Smooth muscle cell (in vitro differentiated cells): ENCODE data around the gene ZBED6. TPM values are rescaled to one million over a fixed set of nuclear protein-coding genes. Genes with fewer than 3 reads are reported as not detected.

ENCODE experiments used
- DNase-seq: peaks from one replicate; lab custom pipeline; 2025; ENCODE audit not compliant: unreplicated experiment; lab: John Stamatoyannopoulos, UW
- H2AFZ ChIP-seq: fragments of 200-600 bp; sonication (generic); 2 replicates; pipeline ENCODE4 v1.6.0; 2016; ENCODE audit warnings: antibody characterized with exemption, low read depth, mild to moderate bottlenecking
- H3F3A ChIP-seq: fragments of 200-600 bp; sonication (generic); 2 replicates; pipeline ENCODE4 v1.6.0; 2017; ENCODE audit warnings: antibody characterized with exemption, low read depth
- H3K27ac ChIP-seq: fragments of 200-600 bp; sonication (generic); 2 replicates; pipeline ENCODE4 v1.5.1; 2016; ENCODE audit warnings: low read depth, mild to moderate bottlenecking
- H3K27me3 ChIP-seq: fragments of 200-600 bp; sonication (generic); 2 replicates; pipeline ENCODE4 v1.6.1; 2016; ENCODE audit warnings: low read depth, mild to moderate bottlenecking
- H3K36me3 ChIP-seq: fragments of 200-600 bp; sonication (generic); 2 replicates; pipeline ENCODE4 v1.5.1; 2016; ENCODE audit warnings: low read depth
- H3K4me1 ChIP-seq: fragments of 200-600 bp; sonication (generic); 2 replicates; pipeline ENCODE4 v1.5.1; 2016; ENCODE audit warnings: low read depth
- H3K4me2 ChIP-seq: fragments of 200-600 bp; sonication (generic); 2 replicates; pipeline ENCODE4 v1.6.0; 2016; ENCODE audit warnings: mild to moderate bottlenecking
- H3K4me3 ChIP-seq: fragments of 200-600 bp; sonication (generic); 2 replicates; pipeline ENCODE4 v1.5.1; 2016; ENCODE audit warnings: mild to moderate bottlenecking
- H3K79me2 ChIP-seq: fragments of 200-600 bp; sonication (generic); 2 replicates; pipeline ENCODE4 v1.6.0; 2016; ENCODE audit warnings: low read depth, mild to moderate bottlenecking
- H3K9ac ChIP-seq: fragments of 200-600 bp; sonication (generic); 2 replicates; pipeline ENCODE4 v1.6.0; 2016; ENCODE audit warnings: low read depth
- H3K9me3 ChIP-seq: fragments of 200-600 bp; sonication (generic); replicated peaks from 2 replicates; pipeline ENCODE4 v1.5.1; 2016; ENCODE audit warnings: low read depth
- H4K20me1 ChIP-seq: fragments of 200-600 bp; sonication (generic); 2 replicates; pipeline ENCODE4 v1.6.0; 2016; ENCODE audit warnings: low read depth
- CTCF ChIP-seq: fragments of 200-600 bp; sonication (generic); IDR thresholded peaks from 2 replicates; pipeline ENCODE4 v1.5.1; 2017; ENCODE audit warnings: borderline replicate concordance, mild to moderate bottlenecking, antibody characterized with exemption; ENCODE audit not compliant: insufficient read depth, poor library complexity, severe bottlenecking
- WGBS: methylation state at CpG from one replicate; pipeline ENCODE4 v1.1.7; 2016; ENCODE audit warnings: low lambda C conversion rate; 5-methylcytosine and 5-hydroxymethylcytosine counted together
- polyA plus RNA-seq: library from polyadenylated mRNA; unstranded; fragments of >200 nt; fragmentation: Nextera tagmentation; extraction: Ambion mirVana; gene quantifications from 2 replicates; pipeline ENCODE4 v1.2.1, GENCODE V29; 2016
- small RNA-seq: library from RNA; depleted of rRNA; stranded (forward); fragments of <200 nt; gene quantifications from one replicate; pipeline ENCODE3, GENCODE V24; 2014
- total RNA-seq: library from RNA; depleted of rRNA; stranded (reverse); fragments of >200 nt; gene quantifications from 2 replicates; pipeline ENCODE4 v1.2.3, GENCODE V29; 2014

The ZBED6 gene
- total and polyA plus RNA-seq, 2 experiments from 2014 or later: 1.9 to 32.0 TPM

GRCh38 chr1:203840208-203840808 is 44.9 kb downstream of the ZBED6 start:
- H3F3A ChIP-seq: peaks cover 7% of the 10 kb centered on the region
- H3K79me2 ChIP-seq: peaks cover 51% of the 10 kb centered on the region
- TF ChIP-seq CTCF: no peak
- no peaks in the 10 kb centered on the region for H3K9me3 ChIP-seq
- H3K4me3 ChIP-seq: no peak overlapping the region
- H3K27me3 ChIP-seq: no peaks in the 10 kb centered on the region
- no peak overlapping the region for H3K9ac ChIP-seq
- 100% methylated on average over 4 of the region's 4 CpGs for WGBS
- peaks cover 75% of the 10 kb centered on the region for H4K20me1 ChIP-seq
- no peak for DNase-seq
- H3K4me1 ChIP-seq: no peaks in the 10 kb centered on the region
- no peak overlapping the region for H2AFZ ChIP-seq
- H3K4me2 ChIP-seq: no peak overlapping the region
- H3K36me3 ChIP-seq: peaks cover 62% of the 10 kb centered on the region
- H3K27ac ChIP-seq: no peak overlapping the region

- no peak overlapping the region for H3K27ac ChIP-seq
- H3F3A ChIP-seq: peaks cover 10% of the 10 kb centered on the region
- whole genome bisulfite sequencing: 98% methylated on average over 1 of the region's 2 CpGs
- no peaks in the 10 kb centered on the region for H3K4me1 ChIP-seq
- peaks cover 55% of the 10 kb centered on the region for H3K36me3 ChIP-seq
- no peak overlapping the region for H3K4me3 ChIP-seq
- H3K27me3 ChIP-seq: no peaks in the 10 kb centered on the region
- peaks cover 44% of the 10 kb centered on the region for H3K79me2 ChIP-seq
- no peak overlapping the region for H3K9ac ChIP-seq
- H2AFZ ChIP-seq: no peak overlapping the region
- H3K9me3 ChIP-seq: no peaks in the 10 kb centered on the region
- no peak overlapping the region for H3K4me2 ChIP-seq
- TF ChIP-seq CTCF: no peak
- DNase-seq: no peak
- H4K20me1 ChIP-seq: peaks cover 75% of the 10 kb centered on the region
Measured at GRCh38 chr1:203842559-203842876, 47.1 kb downstream of the ZBED6 start.

GRCh38 chr1:203843435-203843834 is 48.0 kb downstream of the ZBED6 start:
- H3K9ac ChIP-seq: no peak overlapping the region
- peaks cover 73% of the 10 kb centered on the region for H4K20me1 ChIP-seq
- peaks cover 10% of the 10 kb centered on the region for H3F3A ChIP-seq
- H3K9me3 ChIP-seq: no peaks in the 10 kb centered on the region
- no peaks in the 10 kb centered on the region for H3K27me3 ChIP-seq
- no peak overlapping the region for H2AFZ ChIP-seq
- TF ChIP-seq CTCF: no peak
- H3K4me3 ChIP-seq: no peak overlapping the region
- WGBS: 97% methylated on average over 1 of the region's 1 CpG
- DNase-seq: no peak
- H3K27ac ChIP-seq: no peak overlapping the region
- no peaks in the 10 kb centered on the region for H3K4me1 ChIP-seq
- H3K79me2 ChIP-seq: peaks cover 43% of the 10 kb centered on the region
- no peak overlapping the region for H3K4me2 ChIP-seq
- peaks cover 54% of the 10 kb centered on the region for H3K36me3 ChIP-seq

Small RNA genes lying within 50 kb of the gene (small RNA-seq; reads per million reads assigned to genes)
- gene ZC3H11A: 30.9 reads per million, percentile 93 among the genes with 10 or more reads in this experiment

Other genes starting within 250 kb of the ZBED6 start
- gene ATP2B4, start 168.8 kb upstream of the ZBED6 start, total RNA-seq: 104 and 113 TPM in 2 replicates
- gene ATP2B4, start 168.8 kb upstream of the ZBED6 start, polyA plus RNA-seq: 31.1 and 49.3 TPM in 2 replicates
- 0.36 and 0.40 TPM in 2 replicates for gene LAX1, start 30.4 kb upstream of the ZBED6 start, total RNA-seq
- gene LAX1, start 30.4 kb upstream of the ZBED6 start, polyA plus RNA-seq: 0.27 TPM in 1 of 2 replicates, not detected in the other
- gene ZC3H11A, start within 50 bp of the ZBED6 start, total RNA-seq: 140 and 174 TPM in 2 replicates
- gene ZC3H11A, start within 50 bp of the ZBED6 start, polyA plus RNA-seq: 28.4 and 42.2 TPM in 2 replicates
- 95.4 and 96.5 TPM in 2 replicates for gene SNRPE, start 66.0 kb downstream of the ZBED6 start, total RNA-seq
- gene SNRPE, start 66.0 kb downstream of the ZBED6 start, polyA plus RNA-seq: 293 and 301 TPM in 2 replicates